Cardiac muscle cell (in vitro differentiated cells and primary cell): Measurements from ENCODE around the gene LENG8. TPM values are rescaled to one million over a fixed set of nuclear protein-coding genes. Genes with fewer than 3 reads are reported as not detected.

Source experiments
- DNase-seq, 2 donors: peaks; one replicate each; pipeline versions ENCODE4 v3.0.0 to v3.0.0-alpha.2; 2010 to 2017; ENCODE audit warnings: low read depth in 1 of 2, low spot score in 1 of 2
- H3K27ac ChIP-seq: fragments of 200-600 bp; sonication (generic); 2 replicates; pipeline ENCODE4 v1.5.1; 2016
- H3K27me3 ChIP-seq: fragments of 200-600 bp; sonication (generic); 2 replicates; pipeline ENCODE4 v1.6.0; 2016; ENCODE audit warnings: control low read depth
- H3K36me3 ChIP-seq: fragments of 200-600 bp; sonication (generic); 2 replicates; pipeline ENCODE4 v1.5.1; 2016; ENCODE audit warnings: control low read depth
- H3K4me1 ChIP-seq: fragments of 200-600 bp; sonication (generic); 2 replicates; pipeline ENCODE4 v1.8.1; 2017; ENCODE audit warnings: low read depth, mild to moderate bottlenecking, mixed run types
- H3K4me3 ChIP-seq: fragments of 200-600 bp; sonication (generic); 2 replicates; pipeline ENCODE4 v1.5.1; 2016; ENCODE audit warnings: mild to moderate bottlenecking
- H3K9me3 ChIP-seq: fragments of 200-600 bp; sonication (generic); 2 replicates; pipeline ENCODE4 v1.5.1; 2017; ENCODE audit warnings: low read depth, mild to moderate bottlenecking, control low read depth
- CTCF ChIP-seq: IDR thresholded peaks from 2 replicates; pipeline ENCODE4 v1.5.1; 2012; ENCODE audit warnings: low read depth, mild to moderate bottlenecking, low read length
- polyA plus RNA-seq: library from polyadenylated mRNA; unstranded; fragments of >200 nt; fragmentation: Nextera tagmentation; extraction: Ambion mirVana; gene quantifications from 2 replicates; pipeline ENCODE4 v1.2.1, GENCODE V29; 2016
- total RNA-seq: library from RNA; depleted of rRNA; stranded (reverse); fragments of >200 nt; gene quantifications from 2 replicates; pipeline ENCODE4 v1.2.3, GENCODE V29; 2016

Gene LENG8
- total and polyA plus RNA-seq, 2 experiments from 2014 or later, result 78.4 to 171 TPM

- DNase-seq, result peak in 1 of 2 donors; percentile 89
- peaks cover 13% of the 10 kb centered on the region for H3K4me1 ChIP-seq
- H3K4me3 ChIP-seq, result no peak overlapping the region
- H3K27me3 ChIP-seq, result peaks cover 67% of the 10 kb centered on the region
- H3K9me3 ChIP-seq, result no peaks in the 10 kb centered on the region
- H3K27ac ChIP-seq, result no peak overlapping the region
- no peak for TF ChIP-seq CTCF
- H3K36me3 ChIP-seq, result no peaks in the 10 kb centered on the region
Observed at GRCh38 chr19:54420383-54421168, 28.4 kb upstream of the LENG8 start.

- Histone ChIP-seq H3K4me3 (no peak overlapping the region), H3K27ac (no peak overlapping the region), H3K27me3 (peaks cover 66% of the 10 kb centered on the region), H3K9me3 (no peaks in the 10 kb centered on the region), H3K36me3 (no peaks in the 10 kb centered on the region), H3K4me1 (peaks cover 8% of the 10 kb centered on the region)
- no peak for TF ChIP-seq CTCF
- DNase-seq, result no peak
Observed at GRCh38 chr19:54421169-54421516, 27.9 kb upstream of the LENG8 start.

GRCh38 chr19:54421521-54421920, 27.5 kb upstream of the LENG8 start:
- Histone ChIP-seq H3K4me1 (peaks cover 8% of the 10 kb centered on the region), H3K4me3 (no peak overlapping the region), H3K27me3 (peaks cover 62% of the 10 kb centered on the region), H3K36me3 (no peaks in the 10 kb centered on the region), H3K27ac (no peak overlapping the region), H3K9me3 (no peaks in the 10 kb centered on the region)
- TF ChIP-seq CTCF, result no peak
- no peak for DNase-seq

GRCh38 chr19:54422136-54422535, 26.9 kb upstream of the LENG8 start:
- Histone ChIP-seq H3K9me3 (no peaks in the 10 kb centered on the region), H3K4me3 (no peak overlapping the region), H3K27ac (no peak overlapping the region), H3K4me1 (peaks cover 8% of the 10 kb centered on the region), H3K27me3 (peaks cover 56% of the 10 kb centered on the region), H3K36me3 (no peaks in the 10 kb centered on the region)
- no peak for DNase-seq
- TF ChIP-seq CTCF, result no peak

GRCh38 chr19:54424201-54424600, 24.8 kb upstream of the LENG8 start:
- DNase-seq, result no peak
- H3K9me3 ChIP-seq, result no peaks in the 10 kb centered on the region
- H3K27me3 ChIP-seq, result peaks cover 46% of the 10 kb centered on the region
- H3K4me1 ChIP-seq, result no peaks in the 10 kb centered on the region
- H3K4me3 ChIP-seq, result no peak overlapping the region
- H3K27ac ChIP-seq, result no peak overlapping the region
- no peaks in the 10 kb centered on the region for H3K36me3 ChIP-seq
- TF ChIP-seq CTCF, result no peak
